GM23338 (cell line): Measurements from ENCODE around the gene CARHSP1. TPM values are rescaled to one million over a fixed set of nuclear protein-coding genes. Genes with fewer than 3 reads are reported as not detected.

Source experiments
- ATAC-seq: fragments of 200-7000 bp; cut with Tn5 transposase; 3 replicates; pipeline ENCODE4 v1.9.1; 2020
- DNase-seq: peaks from one replicate; pipeline ENCODE4 v3.0.0-alpha.2; 2015; ENCODE audit warnings: low spot score
- H2AFZ ChIP-seq: fragments of 200-600 bp; sonication (generic); 2 replicates; pipeline ENCODE4 v1.8.0; 2016; ENCODE audit warnings: antibody characterized with exemption, mild to moderate bottlenecking, moderate library complexity
- H3F3A ChIP-seq: fragments of 200-600 bp; sonication (generic); replicated peaks from 2 replicates; pipeline ENCODE4 v1.8.0; 2017; ENCODE audit warnings: antibody characterized with exemption, mixed run types, low read depth
- H3K27ac ChIP-seq: fragments of 200-600 bp; sonication (generic); 2 replicates; pipeline ENCODE4 v1.6.1; 2016; ENCODE audit warnings: low read depth
- H3K27me3 ChIP-seq: fragments of 200-600 bp; sonication (generic); 2 replicates; pipeline ENCODE4 v1.8.0; 2016; ENCODE audit warnings: mild to moderate bottlenecking, mixed run types, moderate library complexity; ENCODE audit not compliant: insufficient read depth
- H3K36me3 ChIP-seq: fragments of 200-600 bp; sonication (generic); 2 replicates; pipeline ENCODE4 v1.8.0; 2016; ENCODE audit warnings: mild to moderate bottlenecking; ENCODE audit not compliant: insufficient read depth
- H3K4me1 ChIP-seq: fragments of 200-600 bp; sonication (generic); 2 replicates; pipeline ENCODE4 v1.8.0; 2016; ENCODE audit warnings: mild to moderate bottlenecking, moderate library complexity; ENCODE audit not compliant: insufficient read depth
- H3K4me2 ChIP-seq: fragments of 200-600 bp; sonication (generic); 2 replicates; pipeline ENCODE4 v1.7.1; 2017; ENCODE audit warnings: mixed run types
- H3K4me3 ChIP-seq: fragments of 200-600 bp; sonication (generic); 2 replicates; pipeline ENCODE4 v1.6.1; 2016; ENCODE audit warnings: mixed run types
- H3K79me2 ChIP-seq: fragments of 200-600 bp; sonication (generic); replicated peaks from 2 replicates; pipeline ENCODE4 v1.8.0; 2017; ENCODE audit warnings: mild to moderate bottlenecking; ENCODE audit not compliant: insufficient read depth
- H3K9me2 ChIP-seq: fragments of 200-600 bp; sonication (generic); 2 replicates; pipeline ENCODE4 v1.8.0; 2017; ENCODE audit not compliant: insufficient read depth
- H4K20me1 ChIP-seq: fragments of 200-600 bp; sonication (generic); replicated peaks from 2 replicates; pipeline ENCODE4 v1.8.0; 2017; ENCODE audit warnings: mild to moderate bottlenecking; ENCODE audit not compliant: insufficient read depth
- H3K27ac Mint-ChIP-seq: 2 replicates; pipeline ENCODE4 v1.8.0; 2020; ENCODE audit warnings: inconsistent platforms, mild to moderate bottlenecking, moderate library complexity, mixed read lengths
- H3K27me3 Mint-ChIP-seq: 3 replicates; pipeline ENCODE4 v1.8.0; 2022; ENCODE audit warnings: low read depth, mild to moderate bottlenecking, moderate library complexity, mixed read lengths, inconsistent platforms; ENCODE audit not compliant: insufficient read depth, poor library complexity
- H3K36me3 Mint-ChIP-seq: 3 replicates; pipeline ENCODE4 v1.8.0; 2021; ENCODE audit warnings: low read depth, mild to moderate bottlenecking, inconsistent platforms, moderate library complexity, mixed read lengths
- H3K4me1 Mint-ChIP-seq: 3 replicates; pipeline ENCODE4 v1.8.0; 2020; ENCODE audit warnings: mild to moderate bottlenecking, inconsistent platforms, mixed read lengths
- H3K4me3 Mint-ChIP-seq: 3 replicates; pipeline ENCODE4 v1.8.0; 2021; ENCODE audit warnings: moderate library complexity, mild to moderate bottlenecking, inconsistent platforms, mixed read lengths
- H3K9me3 Mint-ChIP-seq: 3 replicates; pipeline ENCODE4 v1.8.0; 2020; ENCODE audit warnings: moderate library complexity, mild to moderate bottlenecking, inconsistent platforms, mixed read lengths
- EZH2 ChIP-seq: fragments of 200-600 bp; sonication (generic); IDR thresholded peaks from one replicate; pipeline ENCODE4 v1.8.0; 2017; ENCODE audit warnings: antibody characterized with exemption, mild to moderate bottlenecking, low read depth; ENCODE audit not compliant: unreplicated experiment
- EZH2phosphoT487 ChIP-seq: fragments of 200-600 bp; sonication (generic); IDR thresholded peaks from one replicate; pipeline ENCODE4 v1.8.1; 2018; ENCODE audit warnings: antibody characterized with exemption; ENCODE audit not compliant: unreplicated experiment
- JUNB ChIP-seq: IDR thresholded peaks from one replicate; pipeline ENCODE4 v1.6.1; 2016; ENCODE audit warnings: antibody characterized with exemption; ENCODE audit not compliant: unreplicated experiment
- NANOG ChIP-seq: IDR thresholded peaks from 2 replicates; pipeline ENCODE4 v1.6.1; 2016; ENCODE audit warnings: antibody characterized with exemption, borderline replicate concordance
- POLR2AphosphoS5 ChIP-seq: IDR thresholded peaks from 2 replicates; pipeline ENCODE4 v1.6.1; 2016; ENCODE audit warnings: antibody characterized with exemption, low read depth
- STAT1 ChIP-seq: IDR thresholded peaks from one replicate; pipeline ENCODE4 v1.6.1; 2016; ENCODE audit warnings: antibody characterized with exemption; ENCODE audit not compliant: unreplicated experiment
- ZNF114 ChIP-seq: fragments of 250-450 bp; sonication (Bioruptor Pico); IDR thresholded peaks from 2 replicates; pipeline ENCODE4 v1.5.0; 2020; ENCODE audit warnings: mild to moderate bottlenecking, moderate library complexity
- polyA plus RNA-seq: library from polyadenylated mRNA; unstranded; fragments of >200 nt; fragmentation: Nextera tagmentation; extraction: Ambion mirVana; gene quantifications from 2 replicates; pipeline ENCODE4 v1.2.1, GENCODE V29; 2016
- total RNA-seq: library from RNA; depleted of rRNA; stranded (reverse); fragments of >200 nt; shearing (Covaris generic); gene quantifications from 2 replicates; pipeline ENCODE4 v1.2.3, GENCODE V29; 2014
- TF ChIP-seq, protein P1 (sequence below), 2 experiments: fragments of 200-600 bp in 1 of 2; sonication (generic) in 1 of 2; conservative IDR thresholded peaks; 2 replicates each; pipeline versions ENCODE4 v1.5.1 to v1.6.1; 2016 to 2017; ENCODE audit warnings: antibody characterized with exemption in 2 of 2, low read depth in 2 of 2, mild to moderate bottlenecking in 2 of 2, moderate library complexity in 1 of 2
- TF ChIP-seq, protein P2 (sequence below): IDR thresholded peaks from 2 replicates; pipeline ENCODE4 v1.6.1; 2016; ENCODE audit warnings: antibody characterized with exemption
- TF ChIP-seq, protein P3 (sequence below): IDR thresholded peaks from one replicate; pipeline ENCODE4 v1.6.1; 2018; ENCODE audit warnings: antibody characterized with exemption; ENCODE audit not compliant: unreplicated experiment

CARHSP1 gene
- total and polyA plus RNA-seq, 2 experiments from 2014 or later, result 286 to 339 TPM

DNA sequence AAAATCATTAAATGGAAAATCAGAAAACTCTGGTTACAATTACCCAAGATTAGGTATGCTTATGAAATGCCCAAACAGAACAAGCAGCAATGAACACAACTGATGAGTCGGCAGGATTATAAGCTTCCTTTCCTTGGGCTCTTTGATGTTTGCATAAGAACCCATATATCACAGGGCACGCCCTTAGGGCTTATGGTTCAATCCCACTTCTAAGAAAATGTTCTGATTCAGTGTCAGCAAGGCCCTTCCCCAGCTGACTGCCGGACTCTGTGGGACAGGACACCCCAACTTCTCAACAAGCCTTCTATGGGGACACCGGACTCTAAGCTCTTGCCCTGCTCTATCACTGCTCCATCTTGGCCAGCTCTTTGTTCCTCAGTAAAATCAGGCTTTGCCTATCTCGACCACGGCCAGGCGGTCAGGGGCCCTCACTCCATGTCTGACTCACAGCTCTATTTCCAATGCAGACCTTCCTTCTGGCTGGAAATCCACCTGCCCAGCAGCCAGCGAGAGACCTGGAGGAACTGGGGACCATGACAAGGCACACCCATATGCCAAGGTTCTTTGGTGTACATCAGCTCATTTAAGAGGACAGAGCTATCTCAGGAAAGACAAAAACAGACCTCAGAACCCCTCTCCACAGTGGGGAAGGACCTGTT is 40.1 kb upstream of the CARHSP1 start:
- no peak for ATAC-seq
- Mint-ChIP-seq H3K36me3 (peaks cover 86% of the 10 kb centered on the region), H3K27me3 (peaks cover 9% of the 10 kb centered on the region), H3K27ac (peak overlapping the region; percentile 69), H3K9me3 (no peaks in the 10 kb centered on the region), H3K4me3 (no peak overlapping the region), H3K4me1 (peaks cover 17% of the 10 kb centered on the region)
- Histone ChIP-seq H3K4me1 (no peaks in the 10 kb centered on the region; the same call in 1 of the 2 replicates), H4K20me1 (peaks cover 41% of the 10 kb centered on the region), H3K27ac (peak overlapping the region; percentile 60), H3F3A (peaks cover 28% of the 10 kb centered on the region), H3K36me3 (peaks cover 50% of the 10 kb centered on the region), H3K4me2 (no peak overlapping the region), H3K27me3 (no peaks in the 10 kb centered on the region), H3K9me2 (no peaks in the 10 kb centered on the region), H3K79me2 (peaks cover 23% of the 10 kb centered on the region; the same call in 1 of the 2 replicates), H2AFZ (no peak overlapping the region), H3K4me3 (no peak overlapping the region)
- no peak for DNase-seq
- no peak for TF ChIP-seq POLR2AphosphoS5
- no peak for TF ChIP-seq EZH2
- TF ChIP-seq STAT1, result no peak
- no peak for TF ChIP-seq ZNF114
- TF ChIP-seq, protein P1, sequence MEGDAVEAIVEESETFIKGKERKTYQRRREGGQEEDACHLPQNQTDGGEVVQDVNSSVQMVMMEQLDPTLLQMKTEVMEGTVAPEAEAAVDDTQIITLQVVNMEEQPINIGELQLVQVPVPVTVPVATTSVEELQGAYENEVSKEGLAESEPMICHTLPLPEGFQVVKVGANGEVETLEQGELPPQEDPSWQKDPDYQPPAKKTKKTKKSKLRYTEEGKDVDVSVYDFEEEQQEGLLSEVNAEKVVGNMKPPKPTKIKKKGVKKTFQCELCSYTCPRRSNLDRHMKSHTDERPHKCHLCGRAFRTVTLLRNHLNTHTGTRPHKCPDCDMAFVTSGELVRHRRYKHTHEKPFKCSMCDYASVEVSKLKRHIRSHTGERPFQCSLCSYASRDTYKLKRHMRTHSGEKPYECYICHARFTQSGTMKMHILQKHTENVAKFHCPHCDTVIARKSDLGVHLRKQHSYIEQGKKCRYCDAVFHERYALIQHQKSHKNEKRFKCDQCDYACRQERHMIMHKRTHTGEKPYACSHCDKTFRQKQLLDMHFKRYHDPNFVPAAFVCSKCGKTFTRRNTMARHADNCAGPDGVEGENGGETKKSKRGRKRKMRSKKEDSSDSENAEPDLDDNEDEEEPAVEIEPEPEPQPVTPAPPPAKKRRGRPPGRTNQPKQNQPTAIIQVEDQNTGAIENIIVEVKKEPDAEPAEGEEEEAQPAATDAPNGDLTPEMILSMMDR (conservative IDR thresholded peaks at IDR 0.05; ENCODE audit: low read depth in 2 of 2), result no peak
- TF ChIP-seq NANOG, result no peak
- TF ChIP-seq, protein P2, sequence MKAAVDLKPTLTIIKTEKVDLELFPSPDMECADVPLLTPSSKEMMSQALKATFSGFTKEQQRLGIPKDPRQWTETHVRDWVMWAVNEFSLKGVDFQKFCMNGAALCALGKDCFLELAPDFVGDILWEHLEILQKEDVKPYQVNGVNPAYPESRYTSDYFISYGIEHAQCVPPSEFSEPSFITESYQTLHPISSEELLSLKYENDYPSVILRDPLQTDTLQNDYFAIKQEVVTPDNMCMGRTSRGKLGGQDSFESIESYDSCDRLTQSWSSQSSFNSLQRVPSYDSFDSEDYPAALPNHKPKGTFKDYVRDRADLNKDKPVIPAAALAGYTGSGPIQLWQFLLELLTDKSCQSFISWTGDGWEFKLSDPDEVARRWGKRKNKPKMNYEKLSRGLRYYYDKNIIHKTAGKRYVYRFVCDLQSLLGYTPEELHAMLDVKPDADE, result no peak
- TF ChIP-seq JUNB, result no peak
- TF ChIP-seq, protein P3, sequence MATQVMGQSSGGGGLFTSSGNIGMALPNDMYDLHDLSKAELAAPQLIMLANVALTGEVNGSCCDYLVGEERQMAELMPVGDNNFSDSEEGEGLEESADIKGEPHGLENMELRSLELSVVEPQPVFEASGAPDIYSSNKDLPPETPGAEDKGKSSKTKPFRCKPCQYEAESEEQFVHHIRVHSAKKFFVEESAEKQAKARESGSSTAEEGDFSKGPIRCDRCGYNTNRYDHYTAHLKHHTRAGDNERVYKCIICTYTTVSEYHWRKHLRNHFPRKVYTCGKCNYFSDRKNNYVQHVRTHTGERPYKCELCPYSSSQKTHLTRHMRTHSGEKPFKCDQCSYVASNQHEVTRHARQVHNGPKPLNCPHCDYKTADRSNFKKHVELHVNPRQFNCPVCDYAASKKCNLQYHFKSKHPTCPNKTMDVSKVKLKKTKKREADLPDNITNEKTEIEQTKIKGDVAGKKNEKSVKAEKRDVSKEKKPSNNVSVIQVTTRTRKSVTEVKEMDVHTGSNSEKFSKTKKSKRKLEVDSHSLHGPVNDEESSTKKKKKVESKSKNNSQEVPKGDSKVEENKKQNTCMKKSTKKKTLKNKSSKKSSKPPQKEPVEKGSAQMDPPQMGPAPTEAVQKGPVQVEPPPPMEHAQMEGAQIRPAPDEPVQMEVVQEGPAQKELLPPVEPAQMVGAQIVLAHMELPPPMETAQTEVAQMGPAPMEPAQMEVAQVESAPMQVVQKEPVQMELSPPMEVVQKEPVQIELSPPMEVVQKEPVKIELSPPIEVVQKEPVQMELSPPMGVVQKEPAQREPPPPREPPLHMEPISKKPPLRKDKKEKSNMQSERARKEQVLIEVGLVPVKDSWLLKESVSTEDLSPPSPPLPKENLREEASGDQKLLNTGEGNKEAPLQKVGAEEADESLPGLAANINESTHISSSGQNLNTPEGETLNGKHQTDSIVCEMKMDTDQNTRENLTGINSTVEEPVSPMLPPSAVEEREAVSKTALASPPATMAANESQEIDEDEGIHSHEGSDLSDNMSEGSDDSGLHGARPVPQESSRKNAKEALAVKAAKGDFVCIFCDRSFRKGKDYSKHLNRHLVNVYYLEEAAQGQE, result no peak
- TF ChIP-seq EZH2phosphoT487, result no peak
